Mesothelial cell of epicardium (in vitro differentiated cells): ENCODE data around the gene RBM28. TPM values are rescaled to one million over a fixed set of nuclear protein-coding genes. Genes with fewer than 3 reads are reported as not detected.

Source experiments
- DNase-seq, 2 experiments: peaks; one replicate each; pipeline ENCODE4 v3.0.0; 2021; ENCODE audit warnings: low spot score in 2 of 2; ENCODE audit not compliant: unreplicated experiment in 2 of 2
- H3K27ac Mint-ChIP-seq: 2 replicates; pipeline ENCODE4 v1.8.0; 2021; ENCODE audit warnings: mixed read lengths
- H3K27me3 Mint-ChIP-seq: 2 replicates; pipeline ENCODE4 v1.8.0; 2021; ENCODE audit warnings: low read depth, mixed read lengths
- H3K36me3 Mint-ChIP-seq: 2 replicates; pipeline ENCODE4 v1.8.0; 2021; ENCODE audit warnings: mixed read lengths
- H3K4me1 Mint-ChIP-seq: 2 replicates; pipeline ENCODE4 v1.8.0; 2021; ENCODE audit warnings: mixed read lengths
- H3K4me3 Mint-ChIP-seq: 2 replicates; pipeline ENCODE4 v1.8.0; 2021; ENCODE audit warnings: mild to moderate bottlenecking, moderate library complexity, mixed read lengths
- H3K9me3 Mint-ChIP-seq: 2 replicates; pipeline ENCODE4 v1.8.0; 2021; ENCODE audit warnings: mixed read lengths
- CTCF ChIP-seq: fragments of 200-600 bp; sonication (generic); IDR thresholded peaks from one replicate; pipeline ENCODE4 v1.5.0; 2021; ENCODE audit warnings: antibody characterized with exemption; ENCODE audit not compliant: unreplicated experiment
- total RNA-seq: library from RNA; stranded (reverse); gene quantifications from 3 replicates; pipeline ENCODE4 v1.2.1, GENCODE V29; 2021

The RBM28 gene
- total RNA-seq, 1 donor from 2014 or later = 78.5 TPM

GRCh38 chr7:128384726-128385125, 41.0 kb upstream of the RBM28 start:
- Mint-ChIP-seq H3K36me3 (no peaks in the 10 kb centered on the region), H3K4me3 (no peak overlapping the region), H3K27me3 (peaks cover 5% of the 10 kb centered on the region), H3K27ac (no peak overlapping the region), H3K4me1 (peaks cover 16% of the 10 kb centered on the region), H3K9me3 (no peaks in the 10 kb centered on the region)
- no peak for DNase-seq
- TF ChIP-seq CTCF = no peak

- Mint-ChIP-seq H3K27ac (no peak overlapping the region), H3K36me3 (no peaks in the 10 kb centered on the region), H3K9me3 (no peaks in the 10 kb centered on the region)
Measured at GRCh38 chr7:128383776-128384175, 40.1 kb upstream of the RBM28 start.

GRCh38 chr7:128381161-128381821, 37.6 kb upstream of the RBM28 start:
- DNase-seq = no peak
- H3K27me3 Mint-ChIP-seq = no peaks in the 10 kb centered on the region

More at GRCh38 chr7:128383776-128384175, 40.1 kb upstream of the RBM28 start:
- no peak for DNase-seq
- Mint-ChIP-seq H3K4me3 (no peak overlapping the region), H3K27me3 (peaks cover 5% of the 10 kb centered on the region), H3K4me1 (peaks cover 20% of the 10 kb centered on the region)
- TF ChIP-seq CTCF = no peak

GRCh38 chr7:128380483-128381106, 36.9 kb upstream of the RBM28 start:
- TF ChIP-seq CTCF = no peak
- no peak overlapping the region for H3K27ac Mint-ChIP-seq
- H3K4me3 Mint-ChIP-seq = no peak overlapping the region
- H3K4me1 Mint-ChIP-seq = peaks cover 23% of the 10 kb centered on the region
- no peaks in the 10 kb centered on the region for H3K36me3 Mint-ChIP-seq
- no peaks in the 10 kb centered on the region for H3K27me3 Mint-ChIP-seq
- H3K9me3 Mint-ChIP-seq = no peaks in the 10 kb centered on the region
- no peak for DNase-seq

More at GRCh38 chr7:128381161-128381821, 37.6 kb upstream of the RBM28 start:
- peak; percentile 63 for TF ChIP-seq CTCF
- H3K36me3 Mint-ChIP-seq = no peaks in the 10 kb centered on the region
- no peaks in the 10 kb centered on the region for H3K9me3 Mint-ChIP-seq
- peaks cover 23% of the 10 kb centered on the region for H3K4me1 Mint-ChIP-seq
- no peak overlapping the region for H3K27ac Mint-ChIP-seq
- H3K4me3 Mint-ChIP-seq = no peak overlapping the region

- peaks cover 23% of the 10 kb centered on the region for H3K4me1 Mint-ChIP-seq
- H3K4me3 Mint-ChIP-seq = no peak overlapping the region
- peak overlapping the region; percentile 55 for H3K27ac Mint-ChIP-seq
- H3K9me3 Mint-ChIP-seq = no peaks in the 10 kb centered on the region
- no peak for TF ChIP-seq CTCF
- no peaks in the 10 kb centered on the region for H3K27me3 Mint-ChIP-seq
- no peak for DNase-seq
- H3K36me3 Mint-ChIP-seq = no peaks in the 10 kb centered on the region
Measured at GRCh38 chr7:128379900-128380479, 36.3 kb upstream of the RBM28 start.
